GM18858 (cell line): ENCODE measurements around the gene PLPP1.
"Not testable (repeated sequence)": the region's sequence is repeated elsewhere in the genome, so short reads cannot be mapped to it uniquely, and the experiment has no call there.

Experiments used
- ATAC-seq: cut with Tn5 transposase; IDR thresholded peaks from one replicate; pipeline ENCODE4 v1.9.1; 2021; ENCODE audit not compliant: unreplicated experiment

PLPP1 gene

DNA sequence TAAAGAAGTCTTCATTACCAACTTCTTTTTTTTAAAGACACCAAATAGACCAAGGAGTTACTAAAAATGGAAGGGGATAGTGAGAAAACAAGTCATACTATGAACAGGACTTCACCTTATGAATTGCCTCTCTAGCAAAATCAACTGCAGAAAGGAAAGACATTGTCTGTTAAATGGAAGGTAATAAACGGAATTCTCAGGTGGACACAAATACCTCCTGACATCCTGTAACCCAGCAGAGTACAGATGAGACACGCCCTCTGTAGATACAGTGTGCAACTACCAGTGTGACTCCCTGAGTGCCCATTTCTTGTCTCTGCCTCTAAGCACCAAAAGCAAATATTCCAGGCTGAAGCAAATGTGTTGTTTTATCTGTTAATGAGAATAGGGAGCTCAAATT is 12.2 kb upstream of the PLPP1 start:
- no peak for ATAC-seq

GRCh38 chr5:55544341-55544740 is 9.6 kb upstream of the PLPP1 start:
- no peak for ATAC-seq

- ATAC-seq = no peak
Observed at GRCh38 chr5:55541056-55541635, 6.4 kb upstream of the PLPP1 start.

DNA sequence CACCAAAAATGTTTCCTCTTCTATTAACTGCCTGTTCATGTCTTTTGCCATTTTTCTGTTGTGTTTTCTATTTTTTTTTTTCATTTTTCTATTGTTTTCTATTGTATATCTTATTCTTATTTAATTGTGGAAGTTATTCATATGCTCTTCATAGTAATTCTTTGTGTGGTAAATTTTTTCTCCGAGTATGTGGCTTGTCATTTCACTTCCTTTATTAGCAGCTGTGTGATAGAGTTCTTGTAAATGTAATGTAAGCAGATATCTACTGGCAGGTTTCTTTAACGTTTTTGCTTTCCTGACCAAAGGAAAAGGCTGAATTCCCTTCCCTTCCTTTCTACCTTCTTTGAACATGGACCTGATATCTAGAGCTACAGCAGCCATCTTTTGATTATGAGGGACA is 5.8 kb upstream of the PLPP1 start:
- peak; percentile 23 for ATAC-seq

GRCh38 chr5:55540024-55540423 is 5.3 kb upstream of the PLPP1 start:
- ATAC-seq = peak; percentile 46

- ATAC-seq = peak; percentile 31
Observed at GRCh38 chr5:55538661-55539060, 3.9 kb upstream of the PLPP1 start.

DNA sequence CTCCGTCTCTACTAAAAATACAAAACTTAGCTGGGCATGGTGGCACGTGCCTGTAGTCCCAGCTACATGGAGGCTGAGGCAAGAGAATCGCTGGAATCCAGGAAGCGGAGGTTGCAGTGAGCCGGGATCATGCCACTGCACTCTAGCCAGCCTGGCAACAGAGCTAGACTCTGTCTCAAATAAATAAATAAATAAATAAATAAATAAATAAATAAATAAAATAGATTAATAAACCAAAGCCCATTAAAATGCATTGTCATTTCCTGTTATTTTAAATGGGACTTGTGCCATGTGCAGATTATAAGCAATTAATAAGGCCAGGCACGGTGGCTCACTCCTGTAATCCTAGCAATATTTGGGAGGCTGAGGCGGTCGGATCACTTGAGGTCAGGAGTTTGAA is 2.6 kb upstream of the PLPP1 start:
- not testable (repeated sequence) for ATAC-seq

- no peak for ATAC-seq
Observed at GRCh38 chr5:55535199-55535905, 588 bp upstream of the PLPP1 start.

GRCh38 chr5:55533521-55534435 is 986 bp downstream of the PLPP1 start:
- peak; percentile 34 for ATAC-seq

- no peak for ATAC-seq
Observed at GRCh38 chr5:55530669-55531068, 4.1 kb downstream of the PLPP1 start.

DNA sequence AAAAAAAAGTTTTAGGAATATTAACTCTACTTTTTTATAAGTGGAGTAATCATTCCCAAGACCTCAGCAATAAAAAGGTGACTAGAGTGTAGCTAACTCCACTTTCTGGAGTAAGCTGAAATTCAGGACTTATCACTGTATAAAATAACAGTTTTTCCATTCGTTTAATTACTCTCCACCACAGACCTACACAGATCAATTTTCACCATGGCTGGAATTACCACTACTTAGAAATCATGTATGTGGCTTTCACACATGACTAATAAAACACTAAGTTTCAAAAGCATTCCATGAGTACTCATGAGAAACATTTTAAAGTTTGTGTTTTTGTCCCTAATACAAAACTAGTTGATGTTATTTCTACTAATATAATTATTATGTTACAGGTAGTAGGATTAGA is 9.9 kb downstream of the PLPP1 start:
- ATAC-seq = no peak

DNA sequence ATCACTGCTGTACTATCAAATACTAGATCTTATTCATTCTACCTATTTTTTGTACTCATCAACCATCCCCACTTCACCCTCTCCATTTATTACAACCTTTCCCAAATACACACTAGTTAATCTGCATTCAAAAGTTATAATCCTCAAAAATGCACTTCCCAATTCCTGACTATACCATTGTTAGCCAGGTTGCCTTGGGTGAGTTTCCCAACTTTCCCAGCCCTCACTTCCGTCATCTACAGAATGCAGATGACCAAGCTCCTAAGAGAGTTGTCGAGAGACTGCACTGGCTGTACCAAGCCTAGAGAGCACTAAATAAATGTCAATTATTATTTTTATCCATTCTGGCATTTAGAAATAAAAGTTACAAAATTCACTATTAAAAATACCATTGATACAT is 11.5 kb downstream of the PLPP1 start:
- ATAC-seq = no peak

DNA sequence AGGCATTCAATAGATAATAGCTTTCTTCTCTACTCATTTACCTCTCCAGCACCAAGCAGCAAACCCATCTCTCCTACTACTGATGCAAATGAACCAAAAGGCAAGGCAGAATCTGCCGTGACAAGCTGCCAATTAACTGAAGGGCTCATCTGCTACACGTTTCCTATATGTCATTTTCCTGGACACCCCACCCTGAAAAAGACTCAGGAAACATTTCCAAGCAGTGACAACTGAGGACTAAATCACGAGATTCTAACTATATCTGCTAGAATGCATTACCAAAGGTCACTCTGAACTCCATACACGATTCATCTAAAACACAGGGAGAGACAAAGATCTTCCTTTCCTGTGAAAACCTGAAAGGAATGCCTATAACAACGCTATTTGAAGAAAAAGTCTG is 12.9 kb downstream of the PLPP1 start:
- no peak for ATAC-seq

GRCh38 chr5:55520117-55520839 is 14.5 kb downstream of the PLPP1 start:
- no peak for ATAC-seq

DNA sequence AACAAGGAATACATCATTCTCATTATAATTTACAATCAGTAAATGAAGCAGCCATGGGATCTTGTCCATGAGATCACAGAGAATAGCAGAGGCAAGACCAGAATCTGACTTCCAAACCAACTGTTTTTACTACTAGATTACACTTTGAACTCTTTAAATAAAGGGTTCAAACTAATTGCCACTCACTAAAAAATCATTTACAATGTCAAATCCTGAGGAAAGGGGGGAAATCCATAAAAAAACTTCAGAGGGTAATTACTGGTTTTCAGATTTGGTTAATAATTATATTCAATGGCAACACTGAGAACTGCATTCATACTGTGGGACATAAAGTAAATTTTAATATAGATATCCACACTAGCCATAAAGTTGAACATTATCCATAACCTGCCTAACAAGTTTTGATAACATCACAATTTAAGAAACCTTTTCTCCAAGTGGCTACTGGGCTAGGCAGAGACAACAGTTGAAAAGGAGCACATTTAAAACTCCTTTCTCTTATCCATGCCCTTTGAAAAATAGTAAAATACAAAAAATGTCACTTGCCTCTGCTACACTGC is 15.9 kb downstream of the PLPP1 start:
- ATAC-seq = no peak

DNA sequence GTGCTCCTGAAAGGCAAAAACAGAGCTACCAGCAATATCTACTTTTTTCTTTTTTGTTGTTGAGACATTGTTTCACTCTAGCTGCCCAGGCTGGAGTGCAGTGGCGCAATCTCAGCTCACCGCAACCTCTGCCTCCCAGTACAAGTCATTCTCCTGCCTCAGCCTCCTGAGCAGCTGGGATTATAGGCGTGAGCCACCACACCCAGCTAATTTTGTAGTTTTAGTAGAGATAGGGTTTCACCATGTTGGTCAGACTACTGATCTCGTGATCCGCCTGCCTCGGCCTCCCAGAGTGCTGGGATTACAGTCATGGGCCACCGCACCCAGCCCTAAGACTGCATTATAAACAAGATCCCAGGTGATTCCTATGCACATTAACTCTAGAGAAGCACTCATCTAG is 17.0 kb downstream of the PLPP1 start:
- no peak for ATAC-seq

GRCh38 chr5:55511010-55511409 is 23.8 kb downstream of the PLPP1 start:
- ATAC-seq = no peak

DNA sequence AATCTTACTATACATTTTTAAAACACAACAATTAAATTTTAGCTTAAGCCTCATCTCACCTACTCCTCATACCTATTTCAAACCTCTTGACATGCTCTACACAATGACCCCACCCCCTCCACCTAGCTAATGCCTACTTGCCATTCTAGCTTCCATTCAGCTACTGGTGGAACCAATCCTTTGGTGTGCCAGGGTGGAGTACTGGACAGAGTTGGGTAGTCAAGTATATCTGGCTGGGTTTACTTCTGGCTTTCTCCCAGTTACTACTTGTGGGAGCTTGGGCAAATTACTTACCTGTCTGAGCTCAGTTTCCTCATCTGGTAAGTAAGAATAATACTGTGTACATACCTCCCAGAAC is 24.3 kb downstream of the PLPP1 start:
- ATAC-seq = no peak

DNA sequence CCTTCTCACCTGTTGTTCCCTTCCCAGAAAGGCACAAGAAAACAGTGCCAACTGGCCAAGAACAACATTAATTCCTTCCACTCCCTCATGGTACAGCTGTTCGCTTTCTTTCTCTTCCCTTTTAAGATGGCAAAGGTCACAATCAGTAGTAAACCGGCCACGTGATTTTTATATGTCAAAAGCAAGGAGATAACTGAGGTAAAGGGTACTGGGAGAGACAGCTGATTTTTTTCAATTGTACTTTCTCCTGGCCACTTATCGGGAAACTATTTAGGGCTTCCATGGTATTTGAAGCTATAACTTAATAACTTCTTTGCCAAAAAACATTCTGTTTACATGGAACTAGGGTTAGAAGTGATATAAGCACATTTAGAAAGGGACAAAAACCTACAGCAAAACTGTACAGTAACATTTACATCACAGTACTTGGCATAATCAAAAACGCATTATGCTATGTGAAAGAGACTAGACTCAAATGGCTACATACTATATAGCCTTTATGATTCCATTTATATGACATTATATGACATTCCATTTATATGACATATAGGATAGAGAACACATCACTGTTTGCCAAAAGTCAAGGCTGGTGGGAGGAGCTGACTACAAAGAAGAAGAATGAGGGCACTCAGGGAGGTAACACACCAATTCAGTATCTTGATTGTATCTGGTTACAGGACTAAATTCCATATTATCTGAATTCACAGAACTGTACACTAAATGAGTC is 24.8 kb downstream of the PLPP1 start:
- no peak for ATAC-seq

DNA sequence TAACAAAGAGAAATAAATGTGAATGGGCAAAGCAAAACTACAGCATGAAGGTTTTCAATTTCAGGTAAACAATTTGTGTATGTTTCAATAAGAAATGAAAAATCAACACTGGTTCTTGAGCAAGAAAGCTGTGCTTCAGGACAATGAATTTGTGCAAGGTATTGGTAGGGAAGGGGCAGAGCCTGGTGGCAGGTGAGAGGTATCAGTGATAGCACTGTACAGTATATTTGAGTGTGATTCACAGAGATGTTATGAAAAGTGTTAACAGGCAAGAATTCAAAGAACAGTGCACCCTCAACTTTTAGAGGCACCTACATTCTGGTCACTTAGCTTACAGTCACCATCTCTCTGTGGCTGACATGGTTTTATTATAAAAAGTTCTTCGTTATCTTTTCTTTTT is 25.7 kb downstream of the PLPP1 start:
- ATAC-seq = no peak
